DLD1 (cell line): ENCODE measurements around the gene NAT14.
"Not testable (repeated sequence)": the region's sequence is repeated elsewhere in the genome, so short reads cannot be mapped to it uniquely, and the experiment has no call there.

ENCODE experiments used
- in situ Hi-C: cut with HindIII; loops from 2 replicates; pipeline ENCODE4 v1.10.0; 2017; ENCODE audit warnings: low sequenced_read_pairs

Gene NAT14

DNA sequence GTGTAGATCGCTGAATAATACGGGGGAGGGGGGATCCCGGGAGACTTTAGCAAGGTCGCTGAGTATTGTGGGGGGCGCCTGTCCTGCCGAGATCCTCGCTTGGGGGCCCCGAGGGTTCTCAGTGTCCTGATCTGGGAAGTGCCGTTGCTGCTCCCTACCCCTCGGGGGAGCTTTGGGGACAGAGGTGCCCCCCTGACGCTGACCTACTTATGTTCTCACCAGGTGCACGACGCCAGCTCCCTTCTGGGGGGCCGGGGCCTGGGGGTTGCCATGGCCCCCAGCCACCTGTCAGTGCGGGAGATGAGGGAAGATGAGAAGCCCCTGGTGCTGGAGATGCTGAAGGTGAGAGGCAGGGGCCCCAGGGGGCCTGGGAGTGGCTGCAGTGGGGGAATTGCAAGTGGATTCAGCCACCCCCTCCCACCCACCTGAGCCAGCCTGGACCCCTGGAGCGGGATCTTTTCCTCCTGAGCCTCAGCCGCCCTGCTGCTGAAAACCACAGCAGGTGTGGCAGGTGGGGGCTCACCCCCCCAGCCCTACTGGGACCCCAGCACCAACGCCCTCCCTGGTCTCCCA is 537 bp downstream of the NAT14 start:
- in situ Hi-C loops: no loop called here

DNA sequence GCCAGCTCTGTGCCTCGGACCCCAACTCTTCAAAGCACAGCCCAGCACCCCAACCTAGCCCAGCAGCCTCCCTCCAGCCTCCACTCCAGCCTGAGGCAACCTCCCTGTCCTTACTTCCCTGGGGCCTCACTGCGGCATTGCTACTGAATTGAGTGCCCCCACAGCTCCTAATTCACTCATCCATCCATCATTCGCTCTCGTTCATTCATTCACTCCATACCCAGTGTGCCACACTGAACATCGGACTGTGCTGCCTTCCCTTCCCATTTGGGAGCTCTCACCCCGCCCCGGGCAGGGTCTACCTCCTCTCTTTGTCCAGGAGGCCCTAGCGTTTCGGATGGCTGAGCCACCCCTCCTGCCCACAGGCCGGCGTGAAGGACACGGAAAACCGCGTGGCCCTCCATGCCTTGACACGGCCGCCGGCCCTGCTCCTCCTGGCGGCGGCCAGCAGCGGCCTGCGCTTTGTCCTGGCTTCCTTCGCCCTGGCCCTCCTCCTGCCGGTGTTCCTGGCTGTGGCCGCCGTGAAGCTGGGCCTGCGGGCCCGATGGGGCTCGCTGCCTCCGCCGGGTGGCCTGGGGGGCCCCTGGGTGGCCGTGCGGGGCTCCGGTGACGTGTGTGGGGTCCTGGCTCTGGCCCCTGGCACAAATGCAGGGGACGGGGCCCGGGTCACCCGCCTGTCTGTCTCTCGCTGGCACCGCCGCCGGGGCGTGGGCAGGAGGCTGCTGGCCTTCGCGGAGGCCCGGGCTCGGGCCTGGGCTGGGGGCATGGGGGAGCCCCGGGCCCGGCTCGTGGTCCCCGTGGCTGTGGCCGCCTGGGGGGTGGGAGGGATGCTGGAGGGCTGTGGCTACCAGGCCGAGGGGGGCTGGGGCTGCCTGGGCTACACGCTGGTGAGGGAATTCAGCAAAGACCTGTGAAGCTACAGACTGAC is 1.3 kb downstream of the NAT14 start:
- in situ Hi-C loops: no loop called here

DNA sequence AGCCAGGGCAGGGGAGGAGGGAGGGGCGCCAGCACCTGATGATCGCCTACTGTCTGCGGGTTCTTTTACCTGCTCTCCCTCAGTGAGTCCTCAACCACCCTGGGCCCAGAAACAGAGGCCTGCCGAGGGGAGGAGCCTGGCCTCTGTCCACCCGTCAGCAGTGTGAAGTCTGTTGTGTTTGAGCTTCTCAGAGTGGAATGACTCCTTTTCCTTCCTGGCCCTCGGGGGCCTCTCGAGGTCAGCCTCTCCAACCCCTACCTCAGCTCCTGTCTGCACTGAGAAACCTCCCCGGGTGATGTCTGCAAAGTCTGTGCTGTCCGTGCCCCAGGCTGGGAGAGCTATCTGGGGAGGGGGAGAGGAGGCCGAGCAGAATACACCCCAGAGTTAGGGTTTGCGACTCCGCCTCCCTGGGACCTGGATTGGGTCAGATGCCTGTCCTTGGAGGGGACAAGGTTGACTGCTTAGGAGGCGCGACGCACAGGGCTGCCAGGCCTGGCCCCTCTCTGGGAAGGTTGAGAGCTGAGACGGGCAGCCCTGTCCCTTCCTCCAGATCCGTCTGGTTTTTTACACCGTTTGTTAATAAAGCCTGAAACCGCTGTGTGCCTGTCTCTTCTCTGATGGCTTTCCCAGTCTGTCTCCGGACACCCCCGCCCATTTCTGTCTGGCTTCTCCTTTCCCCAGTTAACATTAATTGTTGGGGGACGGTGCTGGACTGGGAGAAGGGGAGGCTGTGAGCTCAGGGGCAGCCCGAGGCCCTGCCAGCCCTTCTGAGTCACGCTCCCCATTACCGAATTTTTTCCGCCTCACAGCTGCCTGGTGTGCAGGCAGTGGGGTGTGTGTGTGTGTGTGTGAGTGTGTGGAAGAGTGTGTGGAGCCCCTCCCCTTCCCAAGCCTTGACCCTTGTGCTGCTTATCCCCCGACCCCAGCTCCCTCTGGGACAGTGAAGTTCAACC is 2.3 kb downstream of the NAT14 start:
- in situ Hi-C loops: no loop called here

DNA sequence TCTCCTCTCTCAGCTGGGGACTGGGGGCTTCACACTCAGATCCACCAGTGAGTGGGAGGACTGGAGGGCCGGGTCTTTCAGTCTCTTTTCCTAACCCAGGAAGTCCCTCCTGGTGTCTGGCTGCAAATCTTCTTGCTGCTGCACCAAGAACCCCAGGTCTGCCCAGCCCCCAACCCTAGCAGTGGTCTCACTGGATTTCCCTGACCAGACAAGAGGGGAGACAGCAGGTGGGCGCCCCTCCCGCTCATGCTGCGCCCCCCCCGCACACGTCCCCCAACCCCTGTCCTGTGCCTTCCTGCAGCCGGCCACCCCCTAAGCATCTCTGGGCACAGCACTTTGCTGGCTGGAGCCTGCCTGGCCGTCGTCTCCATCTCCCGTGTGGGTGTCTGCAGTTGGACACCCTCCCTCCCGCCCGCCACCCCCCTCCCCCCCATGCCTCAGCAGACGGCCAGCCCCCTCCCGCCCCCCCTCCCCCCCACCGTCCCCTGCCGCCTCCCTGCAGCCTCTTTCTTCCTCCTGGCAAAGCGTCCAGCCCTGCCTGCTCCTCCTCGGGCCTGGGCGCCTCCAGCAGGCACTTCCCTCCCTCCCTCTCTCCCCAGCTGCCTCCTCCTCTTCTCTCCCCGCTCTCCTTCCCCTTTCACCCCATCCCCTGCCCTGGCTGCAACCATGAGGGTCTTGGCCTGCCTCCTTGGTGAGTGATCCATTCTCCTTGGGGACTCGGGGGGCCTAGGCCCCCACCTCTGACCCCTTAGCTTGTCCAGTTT is 3.1 kb downstream of the NAT14 start, which contains the start of gene SSC5D:
SSC5D (plus strand) TSS at position 513 of the 764 bp plus-strand sequence; CDS start at position 667, 154 bp downstream.
- in situ Hi-C loops: no loop called here

DNA sequence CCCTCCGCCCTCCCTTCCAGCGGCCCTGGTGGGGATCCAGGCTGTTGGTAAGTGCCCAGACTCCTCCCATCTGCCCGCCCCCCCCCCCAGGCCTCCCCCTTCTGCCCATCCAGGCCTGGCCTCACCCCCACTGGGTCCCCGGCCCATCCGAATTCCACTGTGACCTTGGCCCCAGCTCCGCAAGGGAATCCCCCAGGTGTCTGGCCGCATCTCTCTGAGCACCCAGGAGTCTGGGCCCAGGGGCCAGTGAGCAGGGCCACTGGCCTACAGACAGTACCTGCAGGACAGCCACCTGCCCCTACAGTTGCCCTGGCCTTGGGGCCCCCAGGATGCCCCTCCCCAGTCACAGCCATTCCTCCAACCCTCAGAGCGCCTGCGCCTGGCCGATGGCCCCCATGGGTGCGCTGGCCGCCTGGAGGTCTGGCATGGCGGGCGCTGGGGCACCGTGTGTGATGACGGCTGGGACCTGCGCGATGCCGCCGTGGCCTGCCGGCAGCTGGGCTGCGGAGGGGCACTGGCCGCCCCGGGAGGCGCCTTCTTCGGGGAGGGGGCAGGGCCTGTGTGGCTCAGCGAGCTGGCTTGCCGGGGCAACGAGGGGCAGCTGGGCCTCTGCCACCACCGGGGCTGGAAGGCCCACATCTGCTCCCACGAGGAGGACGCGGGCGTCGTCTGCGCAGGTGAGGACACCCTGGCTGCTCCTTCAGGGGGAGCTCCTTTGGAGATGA is 4.2 kb downstream of the NAT14 start:
- in situ Hi-C loops: no loop called here

DNA sequence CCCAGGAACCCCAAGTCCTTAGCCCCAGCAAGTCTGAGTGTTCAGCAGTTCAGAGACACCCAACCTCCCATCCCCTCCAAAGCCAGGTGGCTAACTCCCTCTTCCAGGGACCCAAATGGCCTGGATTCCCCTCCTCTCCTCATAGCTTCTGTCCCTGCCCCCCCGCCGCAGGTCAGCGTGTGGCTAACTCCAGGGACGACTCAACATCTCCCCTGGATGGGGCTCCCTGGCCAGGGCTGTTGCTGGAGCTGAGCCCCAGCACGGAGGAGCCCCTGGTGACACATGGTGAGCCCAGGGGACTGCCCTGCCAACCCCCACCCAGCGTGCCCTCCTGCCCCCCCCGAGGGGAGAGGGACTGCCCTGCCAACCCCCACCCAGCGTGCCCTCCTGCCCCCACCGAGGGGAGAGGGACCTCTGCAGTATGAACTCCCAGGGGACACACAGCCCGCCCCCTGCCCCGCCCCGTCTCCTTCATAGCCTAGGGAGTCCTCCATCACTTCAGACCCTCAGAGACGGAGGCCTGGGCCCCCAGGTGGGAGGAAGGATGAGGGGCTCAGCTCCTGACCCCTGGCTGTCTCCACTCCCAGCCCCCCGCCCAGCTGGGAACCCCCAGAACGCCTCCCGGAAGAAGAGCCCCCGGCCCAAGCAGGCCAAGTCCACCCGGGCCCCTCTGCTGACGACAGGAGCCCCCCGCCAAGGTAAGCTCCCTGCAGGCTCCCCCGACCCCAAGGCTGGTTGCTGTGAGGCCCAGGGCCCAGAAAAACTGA is 4.9 kb downstream of the NAT14 start:
- in situ Hi-C loops: no loop called here

DNA sequence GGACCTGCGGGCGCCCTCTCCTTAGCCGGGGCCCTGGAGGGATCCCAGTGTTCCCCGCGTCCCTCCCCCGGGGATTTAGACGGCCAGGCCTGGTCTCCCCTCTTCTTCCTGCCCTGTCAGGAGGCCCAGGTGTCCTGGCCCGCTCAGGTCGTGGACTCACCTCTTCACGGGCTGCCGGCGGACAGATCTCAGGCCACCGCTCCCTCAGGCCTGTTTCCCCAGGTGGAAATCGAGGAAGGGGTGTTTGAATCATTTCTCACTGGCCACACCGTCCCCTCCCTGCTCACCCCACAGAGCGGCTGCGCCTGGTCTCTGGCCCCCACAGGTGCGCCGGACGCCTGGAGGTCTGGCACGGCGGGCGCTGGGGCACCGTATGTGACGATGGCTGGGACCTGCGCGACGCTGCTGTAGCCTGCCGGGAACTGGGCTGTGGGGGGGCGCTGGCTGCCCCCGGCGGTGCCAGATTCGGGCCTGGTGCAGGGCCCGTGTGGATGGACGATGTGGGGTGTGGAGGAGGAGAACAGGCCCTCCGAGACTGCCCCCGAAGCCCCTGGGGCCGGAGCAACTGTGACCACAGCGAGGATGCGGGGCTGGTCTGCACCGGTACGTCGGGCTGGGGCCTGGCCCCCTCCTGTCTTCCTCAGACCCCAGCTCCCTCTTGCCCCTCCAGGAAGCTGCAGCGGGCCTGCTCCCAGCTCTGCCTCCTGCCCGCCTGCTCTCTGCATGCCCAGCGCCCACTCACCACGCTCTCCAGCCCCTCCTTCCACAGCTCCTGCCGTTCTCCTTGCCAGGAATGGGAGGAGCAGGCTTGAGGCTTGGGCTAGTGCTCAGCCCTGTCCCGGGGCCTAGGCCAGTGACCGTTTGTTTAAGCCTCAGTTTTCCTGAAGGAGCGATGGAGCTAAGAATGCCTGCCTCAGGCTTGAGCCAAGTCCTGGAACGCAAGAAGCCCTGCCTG is 5.8 kb downstream of the NAT14 start:
- in situ Hi-C loops: no loop called here

DNA sequence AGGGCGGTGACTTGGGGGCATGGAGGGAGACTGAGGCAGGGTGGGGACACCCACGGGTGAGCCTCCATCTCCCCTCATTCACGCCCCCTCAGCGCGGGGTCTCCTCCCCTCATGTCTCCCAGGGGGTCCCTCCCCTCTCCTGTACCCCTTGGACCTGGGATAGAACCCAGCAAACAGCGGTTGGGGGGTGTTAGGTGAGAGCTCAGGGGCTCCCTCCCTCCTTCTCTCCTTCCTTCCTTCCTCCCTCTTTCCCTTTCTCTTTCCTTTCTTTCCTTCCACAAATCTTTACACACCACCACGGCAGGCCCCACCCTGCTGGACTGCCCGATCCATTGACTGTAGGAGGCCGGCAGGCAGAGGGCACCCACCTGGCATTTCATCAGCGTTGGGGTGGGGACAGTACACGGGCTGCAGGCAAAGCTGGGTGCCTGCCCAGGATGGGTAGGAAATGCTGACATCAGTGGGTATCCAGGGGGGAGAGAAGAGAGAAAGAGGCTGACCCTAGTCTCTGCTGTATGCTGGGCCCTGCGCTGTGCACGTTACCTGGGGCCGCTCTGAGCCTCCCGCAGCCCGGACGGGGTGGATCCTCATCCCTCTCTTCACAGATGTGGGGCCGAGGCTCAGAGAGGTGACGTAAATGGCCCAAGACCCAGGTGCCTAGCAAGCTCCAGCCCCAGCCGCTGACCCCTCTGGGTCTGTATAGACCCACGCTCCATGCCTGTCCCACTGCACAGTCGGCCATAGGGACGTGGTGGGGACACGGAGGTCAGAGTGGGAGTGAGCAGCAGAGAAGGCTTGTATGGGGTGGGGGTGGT is 6.8 kb downstream of the NAT14 start:
- in situ Hi-C loops: no loop called here

DNA sequence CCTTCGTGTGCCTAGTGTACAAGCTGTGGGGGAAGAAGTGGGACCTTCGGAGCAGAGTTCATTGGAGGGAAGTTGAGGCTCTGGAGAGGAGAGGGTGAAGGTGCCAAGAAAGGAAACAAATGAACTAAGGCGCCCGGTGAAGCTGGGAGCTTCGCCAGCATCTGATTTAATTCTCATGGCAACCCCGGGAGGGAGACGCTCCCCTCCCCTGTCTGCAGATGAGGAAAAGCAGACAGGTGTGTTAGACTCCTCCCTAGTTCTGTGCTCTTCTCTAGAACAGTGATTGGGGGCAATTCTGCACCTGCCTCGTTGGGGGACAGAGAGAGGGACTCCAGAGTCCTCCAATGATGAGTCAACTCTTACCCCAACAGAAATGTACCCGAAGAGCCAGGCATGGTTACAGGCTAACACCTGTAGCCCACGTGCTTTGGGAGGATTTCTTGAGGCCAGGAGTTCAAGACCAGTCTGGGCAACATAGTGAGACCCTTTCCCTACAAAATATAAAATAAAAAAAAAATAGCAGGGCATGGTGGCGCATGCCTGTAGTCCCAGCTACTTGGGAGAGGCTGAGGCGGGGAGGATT is 7.5 kb downstream of the NAT14 start:
- in situ Hi-C loops: no loop called here

DNA sequence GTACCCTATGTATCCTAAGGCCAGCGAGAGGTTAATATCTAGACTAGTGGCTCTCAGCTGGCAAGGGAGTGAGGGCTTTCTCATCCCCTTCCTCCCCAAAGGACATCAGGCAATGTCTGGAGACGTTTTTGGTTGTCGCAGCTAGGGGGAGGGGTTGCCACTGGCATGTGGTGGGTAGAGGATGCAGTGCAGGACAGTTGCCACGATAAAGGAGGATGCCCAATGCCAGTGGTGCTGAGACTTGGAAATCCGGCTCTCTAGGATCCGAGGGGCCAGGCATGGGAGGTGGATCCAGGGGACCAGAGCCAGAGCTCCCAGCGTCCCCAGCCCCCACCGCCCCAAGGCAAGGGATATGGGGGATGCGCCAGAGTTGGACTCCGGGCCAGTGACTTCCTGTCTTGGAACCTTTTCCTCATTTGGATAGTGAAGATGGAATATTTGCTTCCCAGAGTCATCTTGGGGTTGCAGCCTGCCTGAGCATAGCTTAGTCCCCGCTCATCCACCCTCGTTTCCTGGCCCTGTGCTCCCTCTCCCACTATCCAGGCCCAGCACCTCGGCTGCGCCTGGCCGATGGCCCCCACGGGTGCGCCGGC is 8.2 kb downstream of the NAT14 start:
- in situ Hi-C loops: no loop called here

DNA sequence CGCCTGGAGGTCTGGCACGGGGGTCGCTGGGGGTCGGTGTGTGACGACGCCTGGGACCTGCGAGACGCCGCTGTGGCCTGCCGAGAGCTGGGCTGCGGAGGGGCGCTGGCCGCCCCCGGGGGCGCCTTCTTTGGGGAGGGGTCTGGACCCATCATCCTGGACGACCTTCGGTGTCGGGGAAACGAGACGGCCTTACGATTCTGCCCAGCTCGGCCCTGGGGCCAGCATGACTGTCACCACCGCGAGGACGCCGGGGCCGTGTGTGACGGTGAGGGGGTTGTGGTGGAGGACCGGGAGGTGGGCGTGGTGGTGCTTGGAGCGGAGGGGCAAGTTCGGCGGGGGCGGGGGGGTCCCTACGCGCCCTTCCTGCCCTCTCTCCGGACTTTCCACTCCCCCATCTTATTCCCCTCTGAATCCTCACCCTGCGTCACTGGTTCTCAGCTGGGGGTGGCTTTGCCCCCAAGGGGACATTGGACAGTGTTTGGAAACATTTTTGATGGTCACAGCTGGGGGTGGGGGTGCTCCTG is 8.7 kb downstream of the NAT14 start:
- in situ Hi-C loops: no loop called here

DNA sequence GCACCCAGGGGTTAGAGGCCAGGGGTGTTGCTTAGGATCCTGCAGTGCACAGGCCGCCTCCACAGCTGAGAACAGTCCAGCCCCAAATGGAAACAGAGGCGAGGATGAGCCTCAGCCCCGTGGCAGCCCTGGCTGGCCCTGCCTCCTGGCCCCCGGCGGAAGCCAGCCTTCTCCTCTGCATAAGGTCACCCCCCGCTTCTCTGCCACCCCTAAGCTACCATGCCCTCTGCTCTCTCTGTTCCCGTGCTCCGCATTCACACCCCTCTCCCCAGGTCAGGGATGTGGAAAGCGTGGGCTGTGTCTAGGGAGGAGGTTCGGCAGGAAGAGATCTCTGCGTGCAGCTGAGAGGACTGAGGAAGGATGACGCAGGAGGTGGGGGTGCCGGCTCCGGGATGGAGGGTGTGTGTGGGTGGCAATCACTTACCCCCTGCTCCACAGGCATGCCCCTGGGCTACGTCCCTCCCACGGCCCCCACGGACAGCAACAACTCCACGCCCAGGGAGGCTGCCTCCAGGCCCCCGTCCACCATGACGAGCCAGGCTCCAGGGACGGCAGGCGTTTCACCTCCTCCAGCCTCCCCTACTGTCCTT is 9.3 kb downstream of the NAT14 start:
- in situ Hi-C loops: no loop called here

DNA sequence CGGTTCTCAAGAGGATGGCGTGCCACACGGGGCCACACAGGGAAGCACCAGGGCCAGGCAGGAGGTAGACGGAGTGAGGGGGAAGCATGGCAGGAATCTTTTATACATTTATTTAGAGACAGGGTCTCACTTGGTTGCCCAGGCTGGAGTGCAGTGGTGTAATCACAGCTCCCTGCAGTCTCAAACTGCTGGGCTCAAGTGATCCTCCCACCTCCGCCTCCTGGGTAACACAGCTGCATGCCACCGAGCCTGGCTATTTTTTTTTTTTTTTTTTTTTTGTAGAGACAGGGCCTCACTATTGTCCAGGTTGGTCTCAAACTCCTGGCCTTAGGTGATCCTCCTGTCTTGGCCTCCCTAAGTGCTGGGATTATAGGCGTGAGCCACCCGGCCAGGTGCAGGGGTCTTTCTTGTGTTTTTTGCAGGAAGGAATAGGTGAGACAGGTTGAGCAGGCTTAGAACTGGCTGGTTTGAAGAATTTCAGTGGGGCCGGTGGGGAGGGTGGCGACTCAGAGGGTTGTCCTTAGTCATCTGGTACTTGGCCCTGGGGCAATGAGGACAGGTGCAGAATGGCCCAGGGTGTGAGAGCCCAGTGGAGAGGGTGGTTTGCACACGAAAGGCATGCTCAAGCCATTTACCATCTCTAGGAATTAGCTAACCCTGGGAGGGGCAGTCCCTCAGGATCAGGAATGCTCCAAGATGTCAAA is 10.8 kb downstream of the NAT14 start:
- in situ Hi-C loops: no loop called here

DNA sequence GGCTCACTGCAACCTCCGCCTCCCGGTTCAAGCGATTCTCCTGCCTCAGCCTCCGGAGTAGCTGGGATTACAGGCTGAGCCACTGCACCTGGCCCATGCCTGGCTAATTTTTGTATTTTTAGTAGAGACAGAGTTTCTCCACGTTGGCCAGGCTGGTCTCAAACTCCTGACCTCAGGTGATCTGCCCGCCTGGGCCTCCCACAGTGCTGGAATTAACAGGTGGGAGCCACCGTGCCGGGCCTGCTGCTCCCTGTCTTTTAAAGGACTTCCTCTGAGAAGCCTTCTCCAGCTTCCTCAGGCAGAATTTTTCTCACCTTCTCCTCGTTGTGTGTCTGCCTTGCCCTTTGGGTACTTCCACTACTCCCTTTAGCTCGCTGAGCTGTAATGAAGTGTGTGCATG is 11.8 kb downstream of the NAT14 start:
- in situ Hi-C loops: not testable (repeated sequence)

DNA sequence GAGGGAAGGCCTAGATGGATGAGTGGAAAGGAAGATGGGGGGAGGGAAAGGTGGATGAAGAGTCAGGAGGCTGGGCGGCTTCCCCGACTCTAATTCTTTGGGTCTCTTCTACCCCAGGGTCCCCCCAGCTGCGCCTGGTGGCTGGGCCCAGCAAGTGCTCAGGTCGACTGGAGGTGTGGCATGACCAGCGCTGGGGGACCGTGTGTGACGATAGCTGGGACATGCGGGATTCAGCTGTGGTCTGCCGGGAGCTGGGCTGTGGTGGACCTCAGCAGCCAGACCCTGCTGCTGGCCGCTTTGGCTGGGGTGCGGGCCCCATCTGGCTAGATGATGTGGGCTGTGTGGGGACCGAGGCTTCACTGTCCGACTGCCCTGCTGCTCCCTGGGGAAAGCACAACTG is 12.8 kb downstream of the NAT14 start:
- in situ Hi-C loops: no loop called here
